HEK293 (cell line): Measurements from ENCODE around the gene HLA-DMB.

Experiments used
- GLI4 ChIP-seq: fragments of 450-650 bp; formaldehyde crosslinking; IDR thresholded peaks from 2 replicates; pipeline ENCODE4 v1.5.1; 2016; ENCODE audit warnings: missing biosample characterization, missing genetic modification characterization
- HOXD13 ChIP-seq: sonication (generic); formaldehyde crosslinking; IDR thresholded peaks from 2 replicates; pipeline ENCODE4 v1.8.0; 2022; ENCODE audit warnings: missing genetic modification reagents, borderline replicate concordance
- MEIS1 ChIP-seq: sonication (generic); formaldehyde crosslinking; IDR thresholded peaks from 2 replicates; pipeline ENCODE4 v1.8.1; 2022; ENCODE audit warnings: missing genetic modification reagents, mild to moderate bottlenecking, borderline replicate concordance
- MYNN ChIP-seq: fragments of 450-650 bp; formaldehyde crosslinking; IDR thresholded peaks from 2 replicates; pipeline ENCODE4 v1.5.1; 2016; ENCODE audit warnings: missing biosample characterization, missing genetic modification characterization, borderline replicate concordance
- TRIM28 ChIP-seq: IDR thresholded peaks from 2 replicates; pipeline ENCODE4 v1.6.1; 2011; ENCODE audit warnings: low read length, control low read depth, borderline replicate concordance
- TSHZ1 ChIP-seq: fragments of 450-650 bp; formaldehyde crosslinking; IDR thresholded peaks from 2 replicates; pipeline ENCODE4 v1.5.1; 2016; ENCODE audit warnings: missing biosample characterization, missing genetic modification characterization, borderline replicate concordance
- YY2 ChIP-seq: fragments of 450-650 bp; formaldehyde crosslinking; IDR thresholded peaks from 2 replicates; pipeline ENCODE4 v1.5.1; 2016; ENCODE audit warnings: missing biosample characterization, missing genetic modification characterization
- ZBTB11 ChIP-seq: fragments of 450-650 bp; formaldehyde crosslinking; conservative IDR thresholded peaks from 2 replicates; pipeline ENCODE4 v1.5.1; 2016; ENCODE audit warnings: low read depth, missing biosample characterization, missing genetic modification characterization
- ZBTB20 ChIP-seq: fragments of 450-650 bp; formaldehyde crosslinking; IDR thresholded peaks from 2 replicates; pipeline ENCODE4 v1.5.1; 2016; ENCODE audit warnings: missing biosample characterization, missing genetic modification characterization
- ZBTB48 ChIP-seq: fragments of 450-650 bp; formaldehyde crosslinking; IDR thresholded peaks from 2 replicates; pipeline ENCODE4 v1.5.1; 2016; ENCODE audit warnings: missing biosample characterization, missing genetic modification characterization
- ZEB2 ChIP-seq: fragments of 450-650 bp; formaldehyde crosslinking; IDR thresholded peaks from 2 replicates; pipeline ENCODE4 v1.5.1; 2016; ENCODE audit warnings: missing biosample characterization, missing genetic modification characterization
- ZFP3 ChIP-seq: fragments of 450-650 bp; formaldehyde crosslinking; IDR thresholded peaks from 2 replicates; pipeline ENCODE4 v1.5.1; 2016; ENCODE audit warnings: low read depth, missing biosample characterization, missing genetic modification characterization
- ZNF391 ChIP-seq: fragments of 450-650 bp; formaldehyde crosslinking; IDR thresholded peaks from 2 replicates; pipeline ENCODE4 v1.5.1; 2016; ENCODE audit warnings: low read depth, missing biosample characterization, missing genetic modification characterization, borderline replicate concordance
- ZNF404 ChIP-seq: fragments of 450-650 bp; formaldehyde crosslinking; IDR thresholded peaks from 2 replicates; pipeline ENCODE4 v1.5.1; 2017; ENCODE audit warnings: missing biosample characterization, missing genetic modification characterization
- ZNF433 ChIP-seq: fragments of 450-650 bp; formaldehyde crosslinking; IDR thresholded peaks from 2 replicates; pipeline ENCODE4 v1.5.1; 2016; ENCODE audit warnings: missing biosample characterization, missing genetic modification characterization, low read depth
- ZNF501 ChIP-seq: fragments of 450-650 bp; formaldehyde crosslinking; IDR thresholded peaks from 2 replicates; pipeline ENCODE4 v1.5.1; 2016; ENCODE audit warnings: missing biosample characterization, missing genetic modification characterization
- ZNF600 ChIP-seq: fragments of 450-650 bp; formaldehyde crosslinking; IDR thresholded peaks from 2 replicates; pipeline ENCODE4 v1.5.1; 2016; ENCODE audit warnings: missing biosample characterization, missing genetic modification characterization
- ZNF624 ChIP-seq: fragments of 450-650 bp; formaldehyde crosslinking; IDR thresholded peaks from 2 replicates; pipeline ENCODE4 v1.5.1; 2017; ENCODE audit warnings: missing biosample characterization, missing genetic modification characterization
- ZNF654 ChIP-seq: fragments of 450-650 bp; formaldehyde crosslinking; IDR thresholded peaks from 2 replicates; pipeline ENCODE4 v1.5.1; 2016; ENCODE audit warnings: low read depth, missing biosample characterization, missing genetic modification characterization
- ZNF707 ChIP-seq: fragments of 450-650 bp; formaldehyde crosslinking; IDR thresholded peaks from 2 replicates; pipeline ENCODE4 v1.5.1; 2016; ENCODE audit warnings: missing biosample characterization, missing genetic modification characterization
- ZNF76 ChIP-seq: fragments of 450-650 bp; formaldehyde crosslinking; IDR thresholded peaks from 2 replicates; pipeline ENCODE4; 2016; ENCODE audit warnings: low read depth, missing biosample characterization, missing genetic modification characterization, borderline replicate concordance
- ZSCAN30 ChIP-seq: fragments of 450-650 bp; IDR thresholded peaks from 2 replicates; pipeline ENCODE4 v1.5.1; 2018; ENCODE audit warnings: missing biosample characterization, mild to moderate bottlenecking, missing genetic modification characterization, moderate library complexity
- ZXDB ChIP-seq: fragments of 450-650 bp; formaldehyde crosslinking; IDR thresholded peaks from 2 replicates; pipeline ENCODE4 v1.5.1; 2016; ENCODE audit warnings: missing biosample characterization, missing genetic modification characterization
- TF ChIP-seq, protein P1 (sequence below): fragments of 450-650 bp; formaldehyde crosslinking; IDR thresholded peaks from 2 replicates; pipeline ENCODE4 v1.5.1; 2016; ENCODE audit warnings: missing biosample characterization, missing genetic modification characterization, low read depth
- TF ChIP-seq, protein P2 (sequence below): fragments of 450-650 bp; formaldehyde crosslinking; IDR thresholded peaks from 2 replicates; pipeline ENCODE4 v1.5.1; 2016; ENCODE audit warnings: missing biosample characterization, missing genetic modification characterization

HLA-DMB gene

DNA sequence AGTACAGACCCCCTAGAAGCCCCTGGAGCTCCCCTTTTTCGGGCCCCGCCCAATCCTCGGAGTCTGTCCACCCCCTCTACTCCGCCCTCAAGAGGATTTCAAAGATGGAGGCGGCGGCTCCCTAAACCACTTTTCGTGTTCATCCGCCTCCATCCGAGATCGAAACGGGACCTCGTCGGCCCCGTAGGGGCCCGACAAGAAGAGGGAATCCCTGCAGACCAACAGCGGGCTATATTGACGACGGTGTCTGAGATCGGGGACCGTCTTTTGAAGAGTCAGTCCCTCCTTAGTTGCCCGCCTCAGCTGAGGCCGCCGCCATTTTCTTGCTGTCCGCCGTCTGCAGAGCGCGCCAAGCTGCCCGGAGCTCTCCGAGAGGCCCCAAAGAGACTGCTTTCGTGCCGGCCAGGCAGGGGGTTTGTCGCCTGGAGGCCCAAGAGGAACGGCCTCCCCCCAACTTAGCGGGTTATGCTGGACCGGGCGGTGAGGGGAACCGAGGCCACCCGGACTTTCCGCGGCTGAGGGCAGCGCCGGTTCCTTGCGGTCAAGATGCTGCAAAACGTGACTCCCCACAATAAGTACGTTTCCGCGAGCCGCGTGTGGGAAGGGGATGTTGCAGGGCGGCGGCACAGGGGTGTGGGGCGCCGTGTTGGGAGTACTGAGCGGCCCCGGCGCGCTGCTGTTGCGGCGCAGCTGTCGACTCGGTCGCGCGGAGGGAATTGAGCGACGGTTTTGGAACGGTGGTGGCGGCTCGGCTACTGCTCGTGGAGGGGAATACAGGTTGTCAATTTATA lies 31.7 kb upstream of the HLA-DMB start (continued):
- TF ChIP-seq ZBTB11 (tag by site-specific recombination) (0 out of 2 replicates have a peak, but pooled peaks have one; percentile 19), ZNF600 (tag by site-specific recombination) (peak; percentile 73), TRIM28 (no peak), ZNF404 (tag by site-specific recombination) (0 out of 2 replicates have a peak, but pooled peaks have one; percentile 16), HOXD13 (CRISPR knock-in tag) (peak; percentile 80), ZBTB20 (tag by site-specific recombination) (no peak; the same call in 1 of the 2 replicates), ZXDB (tag by site-specific recombination) (no peak), ZNF707 (tag by site-specific recombination) (no peak), ZNF654 (tag by site-specific recombination) (no peak), MEIS1 (CRISPR knock-in tag) (0 out of 2 replicates have a peak, but pooled peaks have one; percentile 28), TSHZ1 (tag by site-specific recombination) (0 out of 2 replicates have a peak, but pooled peaks have one; percentile 36), GLI4 (tag by site-specific recombination) (peak; percentile 80; the same call in 1 of the 2 replicates), ZNF433 (tag by site-specific recombination) (peak; percentile 33; the same call in 1 of the 2 replicates), MYNN (no peak), ZNF624 (tag by site-specific recombination) (0 out of 2 replicates have a peak, but pooled peaks have one; percentile 8), YY2 (tag by site-specific recombination) (peak; percentile 8; the same call in 1 of the 2 replicates), ZEB2 (no peak), ZBTB48 (tag by site-specific recombination) (peak; percentile 33), ZNF391 (peak; percentile 78; the same call in 1 of the 2 replicates), ZNF501 (tag by site-specific recombination) (peak; percentile 9; the same call in 1 of the 2 replicates), ZNF76 (tag by site-specific recombination) (0 out of 2 replicates have a peak, but pooled peaks have one; percentile 30), ZSCAN30 (tag by site-specific recombination) (no peak), ZFP3 (tag by site-specific recombination) (0 out of 2 replicates have a peak, but pooled peaks have one; percentile 18)
- TF ChIP-seq, protein P1, sequence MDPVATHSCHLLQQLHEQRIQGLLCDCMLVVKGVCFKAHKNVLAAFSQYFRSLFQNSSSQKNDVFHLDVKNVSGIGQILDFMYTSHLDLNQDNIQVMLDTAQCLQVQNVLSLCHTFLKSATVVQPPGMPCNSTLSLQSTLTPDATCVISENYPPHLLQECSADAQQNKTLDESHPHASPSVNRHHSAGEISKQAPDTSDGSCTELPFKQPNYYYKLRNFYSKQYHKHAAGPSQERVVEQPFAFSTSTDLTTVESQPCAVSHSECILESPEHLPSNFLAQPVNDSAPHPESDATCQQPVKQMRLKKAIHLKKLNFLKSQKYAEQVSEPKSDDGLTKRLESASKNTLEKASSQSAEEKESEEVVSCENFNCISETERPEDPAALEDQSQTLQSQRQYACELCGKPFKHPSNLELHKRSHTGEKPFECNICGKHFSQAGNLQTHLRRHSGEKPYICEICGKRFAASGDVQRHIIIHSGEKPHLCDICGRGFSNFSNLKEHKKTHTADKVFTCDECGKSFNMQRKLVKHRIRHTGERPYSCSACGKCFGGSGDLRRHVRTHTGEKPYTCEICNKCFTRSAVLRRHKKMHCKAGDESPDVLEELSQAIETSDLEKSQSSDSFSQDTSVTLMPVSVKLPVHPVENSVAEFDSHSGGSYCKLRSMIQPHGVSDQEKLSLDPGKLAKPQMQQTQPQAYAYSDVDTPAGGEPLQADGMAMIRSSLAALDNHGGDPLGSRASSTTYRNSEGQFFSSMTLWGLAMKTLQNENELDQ (tag by site-specific recombination) = 0 out of 2 replicates have a peak, but pooled peaks have one; percentile 3
- TF ChIP-seq, protein P2, sequence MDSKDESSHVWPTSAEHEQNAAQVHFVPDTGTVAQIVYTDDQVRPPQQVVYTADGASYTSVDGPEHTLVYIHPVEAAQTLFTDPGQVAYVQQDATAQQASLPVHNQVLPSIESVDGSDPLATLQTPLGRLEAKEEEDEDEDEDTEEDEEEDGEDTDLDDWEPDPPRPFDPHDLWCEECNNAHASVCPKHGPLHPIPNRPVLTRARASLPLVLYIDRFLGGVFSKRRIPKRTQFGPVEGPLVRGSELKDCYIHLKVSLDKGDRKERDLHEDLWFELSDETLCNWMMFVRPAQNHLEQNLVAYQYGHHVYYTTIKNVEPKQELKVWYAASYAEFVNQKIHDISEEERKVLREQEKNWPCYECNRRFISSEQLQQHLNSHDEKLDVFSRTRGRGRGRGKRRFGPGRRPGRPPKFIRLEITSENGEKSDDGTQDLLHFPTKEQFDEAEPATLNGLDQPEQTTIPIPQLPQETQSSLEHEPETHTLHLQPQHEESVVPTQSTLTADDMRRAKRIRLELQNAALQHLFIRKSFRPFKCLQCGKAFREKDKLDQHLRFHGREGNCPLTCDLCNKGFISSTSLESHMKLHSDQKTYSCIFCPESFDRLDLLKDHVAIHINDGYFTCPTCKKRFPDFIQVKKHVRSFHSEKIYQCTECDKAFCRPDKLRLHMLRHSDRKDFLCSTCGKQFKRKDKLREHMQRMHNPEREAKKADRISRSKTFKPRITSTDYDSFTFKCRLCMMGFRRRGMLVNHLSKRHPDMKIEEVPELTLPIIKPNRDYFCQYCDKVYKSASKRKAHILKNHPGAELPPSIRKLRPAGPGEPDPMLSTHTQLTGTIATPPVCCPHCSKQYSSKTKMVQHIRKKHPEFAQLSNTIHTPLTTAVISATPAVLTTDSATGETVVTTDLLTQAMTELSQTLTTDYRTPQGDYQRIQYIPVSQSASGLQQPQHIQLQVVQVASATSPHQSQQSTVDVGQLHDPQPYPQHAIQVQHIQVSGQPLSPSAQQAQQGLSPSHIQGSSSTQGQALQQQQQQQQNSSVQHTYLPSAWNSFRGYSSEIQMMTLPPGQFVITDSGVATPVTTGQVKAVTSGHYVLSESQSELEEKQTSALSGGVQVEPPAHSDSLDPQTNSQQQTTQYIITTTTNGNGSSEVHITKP = no peak
